Panc1 (cell line): ENCODE measurements around the gene SORL1.

Experiments used
- CTCF ChIP-seq: fragments of 450-650 bp; IDR thresholded peaks from 2 replicates; pipeline ENCODE4 v1.5.1; 2017; ENCODE audit warnings: mild to moderate bottlenecking
- POLR2AphosphoS5 ChIP-seq: IDR thresholded peaks from 2 replicates; pipeline ENCODE4 v1.6.1; 2012; ENCODE audit warnings: mild to moderate bottlenecking, low read depth, low read length, moderate library complexity
- SIN3A ChIP-seq: IDR thresholded peaks from 2 replicates; pipeline ENCODE4 v1.6.1; 2012; ENCODE audit warnings: low read depth, mild to moderate bottlenecking, low read length, moderate library complexity, borderline replicate concordance; ENCODE audit not compliant: insufficient read depth
- TCF7L2 ChIP-seq: IDR thresholded peaks from 2 replicates; pipeline ENCODE4 v1.6.1; 2011; ENCODE audit warnings: mild to moderate bottlenecking, low read depth, low read length, inconsistent platforms
- TF ChIP-seq, protein P1 (sequence below), 2 experiments: IDR thresholded peaks; 2 replicates each; pipeline ENCODE4 v1.6.1; 2011 to 2012; ENCODE audit warnings: low read depth in 2 of 2, control low read depth in 1 of 2, low read length in 1 of 2, mild to moderate bottlenecking in 1 of 2, moderate library complexity in 1 of 2; ENCODE audit not compliant: insufficient read depth in 1 of 2

- TF ChIP-seq CTCF (no peak), SIN3A (no peak), POLR2AphosphoS5 (no peak), TCF7L2 (no peak)
- TF ChIP-seq, protein P1, sequence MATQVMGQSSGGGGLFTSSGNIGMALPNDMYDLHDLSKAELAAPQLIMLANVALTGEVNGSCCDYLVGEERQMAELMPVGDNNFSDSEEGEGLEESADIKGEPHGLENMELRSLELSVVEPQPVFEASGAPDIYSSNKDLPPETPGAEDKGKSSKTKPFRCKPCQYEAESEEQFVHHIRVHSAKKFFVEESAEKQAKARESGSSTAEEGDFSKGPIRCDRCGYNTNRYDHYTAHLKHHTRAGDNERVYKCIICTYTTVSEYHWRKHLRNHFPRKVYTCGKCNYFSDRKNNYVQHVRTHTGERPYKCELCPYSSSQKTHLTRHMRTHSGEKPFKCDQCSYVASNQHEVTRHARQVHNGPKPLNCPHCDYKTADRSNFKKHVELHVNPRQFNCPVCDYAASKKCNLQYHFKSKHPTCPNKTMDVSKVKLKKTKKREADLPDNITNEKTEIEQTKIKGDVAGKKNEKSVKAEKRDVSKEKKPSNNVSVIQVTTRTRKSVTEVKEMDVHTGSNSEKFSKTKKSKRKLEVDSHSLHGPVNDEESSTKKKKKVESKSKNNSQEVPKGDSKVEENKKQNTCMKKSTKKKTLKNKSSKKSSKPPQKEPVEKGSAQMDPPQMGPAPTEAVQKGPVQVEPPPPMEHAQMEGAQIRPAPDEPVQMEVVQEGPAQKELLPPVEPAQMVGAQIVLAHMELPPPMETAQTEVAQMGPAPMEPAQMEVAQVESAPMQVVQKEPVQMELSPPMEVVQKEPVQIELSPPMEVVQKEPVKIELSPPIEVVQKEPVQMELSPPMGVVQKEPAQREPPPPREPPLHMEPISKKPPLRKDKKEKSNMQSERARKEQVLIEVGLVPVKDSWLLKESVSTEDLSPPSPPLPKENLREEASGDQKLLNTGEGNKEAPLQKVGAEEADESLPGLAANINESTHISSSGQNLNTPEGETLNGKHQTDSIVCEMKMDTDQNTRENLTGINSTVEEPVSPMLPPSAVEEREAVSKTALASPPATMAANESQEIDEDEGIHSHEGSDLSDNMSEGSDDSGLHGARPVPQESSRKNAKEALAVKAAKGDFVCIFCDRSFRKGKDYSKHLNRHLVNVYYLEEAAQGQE (IDR thresholded peaks at IDR 0.05; ENCODE audit: insufficient read depth in 1 of 2, low read depth in 2 of 2, low read length in 1 of 2) = no peak
Observed at GRCh38 chr11:121540627-121541026, 88.5 kb downstream of the SORL1 start.
